Stimulated activated CD8-positive, alpha-beta memory T cell treated with anti-CD3 and anti-CD28 coated beads, Interleukin-15, amount 100 ng/mL, for 48 hours (primary cell): ENCODE measurements around the gene CAPS.
"Not testable (repeated sequence)": the region's sequence is repeated elsewhere in the genome, so short reads cannot be mapped to it uniquely, and the experiment has no call there.

ENCODE experiments used
- DNase-seq, 2 donors: peaks; one replicate each; pipeline ENCODE4 v3.0.0-alpha.2; 2020; ENCODE audit warnings: low read depth in 2 of 2

Gene CAPS

GRCh38 chr19:5956323-5956722 lies 42.3 kb downstream of the CAPS start:
- no peak for DNase-seq

GRCh38 chr19:5956728-5957127 lies 42.7 kb downstream of the CAPS start:
- no peak for DNase-seq

GRCh38 chr19:5957170-5957569 lies 43.1 kb downstream of the CAPS start:
- no peak for DNase-seq

- no peak for DNase-seq
These were observed 44.2 kb downstream of the CAPS start for GRCh38 chr19:5958074-5958850.

GRCh38 chr19:5958851-5959122 lies 44.7 kb downstream of the CAPS start:
- DNase-seq = no peak

- no peak for DNase-seq
These were observed 45.4 kb downstream of the CAPS start for GRCh38 chr19:5959260-5960004.

- DNase-seq = no peak
These were observed 46.2 kb downstream of the CAPS start for GRCh38 chr19:5960005-5961001.

GRCh38 chr19:5961641-5961968 lies 47.6 kb downstream of the CAPS start:
- not testable (repeated sequence) for DNase-seq

GRCh38 chr19:5961969-5962945 lies 48.2 kb downstream of the CAPS start:
- DNase-seq = peak in 1 of 2 donors; percentile 41

GRCh38 chr19:5963259-5963658 lies 49.2 kb downstream of the CAPS start:
- not testable (repeated sequence) for DNase-seq

- DNase-seq = no peak
These were observed 49.8 kb downstream of the CAPS start for GRCh38 chr19:5963855-5964254.

- DNase-seq = no peak
These were observed 50.9 kb downstream of the CAPS start for GRCh38 chr19:5964816-5965565.
